SKM-1 treated with dmso at 0.1 percent for 144 hours (cell line): ENCODE results near the gene HECW1.
"Not testable (repeated sequence)": the region's sequence is repeated elsewhere in the genome, so short reads cannot be mapped to it uniquely, and the experiment has no call there.

Experiments
- DNase-seq: peaks from one replicate; lab custom pipeline; 2025; ENCODE audit not compliant: unreplicated experiment; lab: John Stamatoyannopoulos, UW

HECW1 gene

GRCh38 chr7:43112459-43112940, at the start of gene HECW1:
Gene HECW1 (plus strand): TSS chr7:43112647. CDS start chr7:43243906, 131,259 bp downstream.
- no peak for DNase-seq

GRCh38 chr7:43071604-43072003, 40.8 kb upstream of the HECW1 start:
- peak; percentile 19 for DNase-seq

GRCh38 chr7:43072530-43072929, 39.9 kb upstream of the HECW1 start:
- no peak for DNase-seq

- DNase-seq: not testable (repeated sequence)
These were observed 38.6 kb upstream of the HECW1 start for GRCh38 chr7:43073811-43074210.

GRCh38 chr7:43076189-43076605, 36.2 kb upstream of the HECW1 start:
- no peak for DNase-seq

GRCh38 chr7:43076606-43077005, 35.8 kb upstream of the HECW1 start:
- no peak for DNase-seq

GRCh38 chr7:43077285-43077684, 35.2 kb upstream of the HECW1 start:
- no peak for DNase-seq

- DNase-seq: no peak
These were observed 34.6 kb upstream of the HECW1 start for GRCh38 chr7:43077732-43078391.

GRCh38 chr7:43078794-43079193, 33.7 kb upstream of the HECW1 start:
- no peak for DNase-seq

- DNase-seq: no peak
These were observed 30.8 kb upstream of the HECW1 start for GRCh38 chr7:43081603-43082002.

GRCh38 chr7:43083106-43083505, 29.3 kb upstream of the HECW1 start:
- DNase-seq: no peak

GRCh38 chr7:43085017-43085416, 27.4 kb upstream of the HECW1 start:
- DNase-seq: no peak

- DNase-seq: no peak
These were observed 26.5 kb upstream of the HECW1 start for GRCh38 chr7:43085992-43086391.

- DNase-seq: no peak
These were observed 19.6 kb upstream of the HECW1 start for GRCh38 chr7:43092819-43093218.

GRCh38 chr7:43096875-43097274, 15.6 kb upstream of the HECW1 start:
- DNase-seq: no peak

- DNase-seq: no peak
These were observed 12.7 kb upstream of the HECW1 start for GRCh38 chr7:43099750-43100149.

GRCh38 chr7:43104874-43105520, 7.5 kb upstream of the HECW1 start:
- no peak for DNase-seq

GRCh38 chr7:43105521-43106120, 6.8 kb upstream of the HECW1 start:
- DNase-seq: no peak

- peak; percentile 57 for DNase-seq
These were observed 4.0 kb upstream of the HECW1 start for GRCh38 chr7:43108255-43109011.

- no peak for DNase-seq
These were observed 1.5 kb upstream of the HECW1 start for GRCh38 chr7:43110791-43111535.
